Measurements from ENCODE around the gene SUMO4.

- no peak for TF ChIP-seq ZNF335 (tag by site-specific recombination; conservative IDR thresholded peaks at IDR 0.05)
- no peak for TF ChIP-seq CTCF (tag by site-specific recombination; IDR thresholded peaks at IDR 0.05)
- TF ChIP-seq ZNF302 (tag by site-specific recombination; IDR thresholded peaks at IDR 0.05; ENCODE audit: low read depth): no peak
- TF ChIP-seq, protein P1, sequence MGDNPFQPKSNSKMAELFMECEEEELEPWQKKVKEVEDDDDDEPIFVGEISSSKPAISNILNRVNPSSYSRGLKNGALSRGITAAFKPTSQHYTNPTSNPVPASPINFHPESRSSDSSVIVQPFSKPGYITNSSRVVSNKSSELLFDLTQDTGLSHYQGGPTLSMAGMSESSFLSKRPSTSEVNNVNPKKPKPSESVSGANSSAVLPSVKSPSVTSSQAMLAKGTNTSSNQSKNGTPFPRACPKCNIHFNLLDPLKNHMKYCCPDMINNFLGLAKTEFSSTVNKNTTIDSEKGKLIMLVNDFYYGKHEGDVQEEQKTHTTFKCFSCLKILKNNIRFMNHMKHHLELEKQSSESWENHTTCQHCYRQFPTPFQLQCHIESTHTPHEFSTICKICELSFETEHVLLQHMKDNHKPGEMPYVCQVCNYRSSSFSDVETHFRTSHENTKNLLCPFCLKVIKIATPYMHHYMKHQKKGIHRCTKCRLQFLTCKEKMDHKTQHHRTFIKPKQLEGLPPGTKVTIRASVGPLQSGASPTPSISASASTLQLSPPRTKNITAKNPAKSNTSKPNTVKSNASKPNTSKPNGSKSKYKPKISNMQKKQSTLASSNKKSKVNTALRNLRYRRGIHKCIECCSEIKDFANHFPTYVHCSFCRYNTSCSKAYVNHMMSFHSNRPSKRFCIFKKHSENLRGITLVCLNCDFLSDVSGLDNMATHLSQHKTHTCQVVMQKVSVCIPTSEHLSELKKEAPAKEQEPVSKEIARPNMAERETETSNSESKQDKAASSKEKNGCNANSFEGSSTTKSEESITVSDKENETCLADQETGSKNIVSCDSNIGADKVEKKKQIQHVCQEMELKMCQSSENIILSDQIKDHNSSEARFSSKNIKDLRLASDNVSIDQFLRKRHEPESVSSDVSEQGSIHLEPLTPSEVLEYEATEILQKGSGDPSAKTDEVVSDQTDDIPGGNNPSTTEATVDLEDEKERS (tag by site-specific recombination; IDR thresholded peaks at IDR 0.05): no peak
- TF ChIP-seq ZNF341 (tag by site-specific recombination; IDR thresholded peaks at IDR 0.05; ENCODE audit: low read depth): no peak
- no peak for TF ChIP-seq YY1 (tag by site-specific recombination; IDR thresholded peaks at IDR 0.05)
Observed at GRCh38 chr6:149357726-149358538, 42.1 kb upstream of the SUMO4 start.
